HEK293T (cell line): ENCODE results near the gene SIRPA.

ENCODE experiments used
- CTCF ChIA-PET: fragments of 350-600 bp; formaldehyde crosslinking; extraction: SDS; loops from one replicate; lab custom pipeline; 2021; ENCODE audit warnings: antibody characterized with exemption, inconsistent platforms; lab: Yijun Ruan, JAX
- POLR2A ChIA-PET: fragments of 350-600 bp; formaldehyde crosslinking; extraction: SDS; loops from one replicate; lab custom pipeline; 2020; ENCODE audit warnings: antibody characterized with exemption, inconsistent platforms; lab: Yijun Ruan, JAX
- DNase-seq: peaks from one replicate; pipeline ENCODE4 v3.0.0; 2012; ENCODE audit warnings: mixed read lengths; ENCODE audit errors: extremely low spot score
- ARNT ChIP-seq: fragments of 450-650 bp; IDR thresholded peaks from 2 replicates; pipeline ENCODE4 v1.6.1; 2017; ENCODE audit warnings: mild to moderate bottlenecking
- BHLHE40 ChIP-seq: fragments of 450-650 bp; IDR thresholded peaks from 2 replicates; pipeline ENCODE4 v1.6.1; 2016; ENCODE audit warnings: mild to moderate bottlenecking, moderate library complexity, borderline replicate concordance
- CTBP1 ChIP-seq: fragments of 450-650 bp; IDR thresholded peaks from 2 replicates; pipeline ENCODE4 v1.6.1; 2016; ENCODE audit warnings: borderline replicate concordance
- ELF4 ChIP-seq: fragments of 450-650 bp; IDR thresholded peaks from 2 replicates; pipeline ENCODE4 v1.6.1; 2017; ENCODE audit warnings: antibody characterized with exemption
- FOXA1 ChIP-seq: fragments of 450-650 bp; IDR thresholded peaks from 2 replicates; pipeline ENCODE4 v1.6.1; 2016; ENCODE audit warnings: mild to moderate bottlenecking
- FOXK2 ChIP-seq: fragments of 450-650 bp; IDR thresholded peaks from 2 replicates; pipeline ENCODE4 v1.6.1; 2016; ENCODE audit warnings: mild to moderate bottlenecking
- FOXM1 ChIP-seq: fragments of 450-650 bp; IDR thresholded peaks from 2 replicates; pipeline ENCODE4 v1.6.1; 2017; ENCODE audit warnings: mild to moderate bottlenecking, borderline replicate concordance
- HDGF ChIP-seq: fragments of 450-650 bp; IDR thresholded peaks from 2 replicates; pipeline ENCODE4 v1.6.1; 2017; ENCODE audit warnings: antibody characterized with exemption, borderline replicate concordance
- L3MBTL2 ChIP-seq: fragments of 450-650 bp; conservative IDR thresholded peaks from 2 replicates; pipeline ENCODE4 v1.6.1; 2016; ENCODE audit warnings: mild to moderate bottlenecking
- LEF1 ChIP-seq: fragments of 450-650 bp; IDR thresholded peaks from 2 replicates; pipeline ENCODE4 v1.6.1; 2017; ENCODE audit warnings: mild to moderate bottlenecking, borderline replicate concordance
- NFRKB ChIP-seq: fragments of 450-650 bp; IDR thresholded peaks from 2 replicates; pipeline ENCODE4 v1.6.1; 2016; ENCODE audit warnings: mild to moderate bottlenecking, moderate library complexity
- SP1 ChIP-seq: fragments of 450-650 bp; IDR thresholded peaks from 2 replicates; pipeline ENCODE4 v1.6.1; 2017
- SUZ12 ChIP-seq: fragments of 450-650 bp; IDR thresholded peaks from 2 replicates; pipeline ENCODE4 v1.6.1; 2016; ENCODE audit warnings: mild to moderate bottlenecking
- TARDBP ChIP-seq: fragments of 450-650 bp; IDR thresholded peaks from 2 replicates; pipeline ENCODE4 v1.6.1; 2016
- ZNF384 ChIP-seq: fragments of 450-650 bp; IDR thresholded peaks from 2 replicates; pipeline ENCODE4 v1.6.1; 2016
- TF ChIP-seq, protein P1 (sequence below): fragments of 450-650 bp; IDR thresholded peaks from 2 replicates; pipeline ENCODE4 v1.6.1; 2016

The SIRPA gene

DNA sequence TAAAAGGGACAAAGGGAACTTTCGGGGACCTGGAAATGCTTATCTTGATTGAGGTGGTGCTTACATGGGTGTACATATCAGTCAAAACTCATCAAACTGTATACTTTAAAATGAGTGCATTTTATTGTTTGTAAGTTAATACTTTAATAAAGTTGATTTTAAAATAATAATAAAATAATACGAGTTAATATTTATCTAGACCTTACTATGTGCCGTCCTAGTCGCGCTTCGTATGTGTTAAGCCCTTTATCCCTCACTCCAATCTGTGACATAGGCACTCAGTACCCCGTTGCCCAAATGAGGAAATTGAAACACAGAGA is 51.2 kb downstream of the SIRPA start:
- TF ChIP-seq FOXM1 (no peak), L3MBTL2 (no peak), TARDBP (no peak), CTBP1 (no peak), ELF4 (no peak), HDGF (no peak), BHLHE40 (no peak)
- ChIA-PET POLR2A (no interaction called here), CTCF (no interaction called here)
- DNase-seq, result no peak

DNA sequence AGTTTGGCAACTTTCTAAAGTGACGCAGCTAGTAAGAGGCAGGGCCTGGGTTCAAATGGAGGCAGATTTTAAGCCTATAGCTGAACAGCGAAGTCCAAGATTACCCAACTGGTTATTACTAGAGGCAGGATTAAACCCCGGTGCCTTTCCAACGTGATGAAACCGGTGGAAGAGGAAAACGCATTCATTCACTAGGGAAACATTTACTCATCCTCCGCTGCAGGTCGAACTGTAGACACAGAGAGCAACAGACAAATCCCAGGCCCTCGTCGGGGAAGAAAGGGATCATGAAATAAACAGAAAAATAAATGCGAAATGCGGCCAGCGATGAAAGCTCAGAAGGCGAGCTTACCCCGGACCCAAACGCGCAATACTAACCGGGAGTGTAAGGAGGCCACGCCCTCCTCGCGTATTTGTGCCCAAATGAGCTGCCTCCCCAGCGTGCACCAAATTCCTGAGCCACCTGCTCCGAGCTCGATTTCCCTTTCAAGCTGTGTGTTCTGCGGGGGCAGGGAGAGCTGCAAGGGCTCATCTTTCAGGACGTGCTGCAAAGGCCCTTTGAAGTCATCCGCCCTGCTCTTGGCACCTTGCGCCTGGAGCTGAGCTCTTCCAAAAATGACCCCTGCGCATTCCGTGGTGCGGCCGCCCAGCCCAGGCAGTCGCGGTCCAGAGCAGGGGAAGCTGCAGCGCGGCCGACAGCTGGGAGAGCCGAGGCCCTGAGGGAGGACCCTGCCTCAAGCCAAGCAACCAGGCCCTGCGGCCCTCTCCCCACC is 51.7 kb downstream of the SIRPA start:
- no peak for TF ChIP-seq LEF1
- no peak for TF ChIP-seq L3MBTL2
- TF ChIP-seq FOXA1, result no peak
- TF ChIP-seq BHLHE40, result no peak
- TF ChIP-seq FOXM1, result no peak
- no peak for TF ChIP-seq FOXK2
- TF ChIP-seq TARDBP, result no peak
- no peak for TF ChIP-seq CTBP1
- no peak for TF ChIP-seq HDGF
- TF ChIP-seq ZNF384, result no peak
- TF ChIP-seq SP1, result no peak
- ChIA-PET POLR2A (no interaction called here), CTCF (no interaction called here)
- no peak for DNase-seq

DNA sequence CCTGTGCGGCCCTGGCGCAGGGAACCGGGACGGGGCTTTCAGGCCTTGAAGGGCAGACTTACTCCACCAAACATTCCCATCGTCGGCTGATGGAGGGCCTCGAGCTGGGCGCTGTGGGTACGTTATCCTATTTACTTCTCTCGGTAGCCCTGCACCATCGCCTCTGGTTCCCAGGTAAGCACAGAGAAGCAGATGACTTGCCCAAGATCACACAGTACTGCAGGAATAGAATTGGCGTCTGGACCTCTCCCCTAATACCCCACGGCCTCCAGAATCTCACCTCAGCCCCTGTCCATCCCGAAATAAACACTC is 52.3 kb downstream of the SIRPA start:
- ChIA-PET CTCF (no interaction called here), POLR2A (no interaction called here)
- DNase-seq, result no peak
- no peak for TF ChIP-seq FOXA1
- TF ChIP-seq, protein P1, sequence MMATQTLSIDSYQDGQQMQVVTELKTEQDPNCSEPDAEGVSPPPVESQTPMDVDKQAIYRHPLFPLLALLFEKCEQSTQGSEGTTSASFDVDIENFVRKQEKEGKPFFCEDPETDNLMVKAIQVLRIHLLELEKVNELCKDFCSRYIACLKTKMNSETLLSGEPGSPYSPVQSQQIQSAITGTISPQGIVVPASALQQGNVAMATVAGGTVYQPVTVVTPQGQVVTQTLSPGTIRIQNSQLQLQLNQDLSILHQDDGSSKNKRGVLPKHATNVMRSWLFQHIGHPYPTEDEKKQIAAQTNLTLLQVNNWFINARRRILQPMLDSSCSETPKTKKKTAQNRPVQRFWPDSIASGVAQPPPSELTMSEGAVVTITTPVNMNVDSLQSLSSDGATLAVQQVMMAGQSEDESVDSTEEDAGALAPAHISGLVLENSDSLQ, result no peak
- TF ChIP-seq CTBP1, result no peak
- no peak for TF ChIP-seq TARDBP
- TF ChIP-seq NFRKB, result no peak
- no peak for TF ChIP-seq FOXK2
- TF ChIP-seq SUZ12, result no peak
- no peak for TF ChIP-seq LEF1
- TF ChIP-seq ZNF384, result no peak
- no peak for TF ChIP-seq SP1
- TF ChIP-seq ELF4, result no peak
- no peak for TF ChIP-seq BHLHE40
- no peak for TF ChIP-seq ARNT
- TF ChIP-seq FOXM1, result no peak
- TF ChIP-seq HDGF, result no peak
- TF ChIP-seq L3MBTL2, result no peak

DNA sequence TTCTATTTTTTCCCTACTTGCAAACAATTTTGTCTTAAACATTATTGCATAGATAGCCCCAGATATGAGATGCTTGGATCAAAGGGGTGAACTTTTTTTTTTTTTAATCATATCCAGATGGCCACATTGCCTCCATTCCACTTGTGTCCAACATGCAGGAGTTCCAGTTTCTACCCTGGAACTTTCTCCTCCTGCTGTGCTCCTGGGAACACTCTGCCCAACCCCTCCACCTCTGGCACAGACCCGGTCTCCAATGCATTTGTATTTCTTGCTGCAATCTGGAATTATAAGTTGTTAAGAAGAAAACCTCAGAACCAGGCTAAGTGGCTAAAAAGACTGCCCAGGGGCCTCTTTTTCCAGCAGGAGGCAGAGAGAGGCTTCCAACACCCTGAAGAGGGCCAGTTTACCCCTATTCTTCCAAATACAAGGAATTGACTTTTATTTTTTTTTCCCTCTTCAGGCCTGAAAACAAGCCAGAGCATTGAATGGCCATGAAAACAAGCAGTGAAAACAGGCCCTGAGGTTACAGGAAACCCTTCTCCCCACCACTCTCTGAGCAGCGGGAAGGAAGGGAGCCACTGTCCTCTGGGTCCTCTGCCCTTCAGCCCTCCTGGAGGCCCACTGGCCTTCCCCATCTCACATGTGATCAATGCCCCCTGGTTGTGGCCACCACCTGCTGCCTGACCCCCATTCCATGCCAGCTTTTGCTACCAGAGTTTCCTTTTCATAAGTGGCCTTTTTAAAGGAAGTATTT is 54.3 kb downstream of the SIRPA start:
- ChIA-PET POLR2A (no interaction called here), CTCF (no interaction called here)
- no peak for DNase-seq
- TF ChIP-seq ZNF384 (no peak), FOXA1 (no peak), CTBP1 (no peak), FOXM1 (no peak), BHLHE40 (no peak), LEF1 (no peak), SP1 (no peak), L3MBTL2 (no peak), HDGF (no peak), FOXK2 (no peak), ARNT (no peak)

DNA sequence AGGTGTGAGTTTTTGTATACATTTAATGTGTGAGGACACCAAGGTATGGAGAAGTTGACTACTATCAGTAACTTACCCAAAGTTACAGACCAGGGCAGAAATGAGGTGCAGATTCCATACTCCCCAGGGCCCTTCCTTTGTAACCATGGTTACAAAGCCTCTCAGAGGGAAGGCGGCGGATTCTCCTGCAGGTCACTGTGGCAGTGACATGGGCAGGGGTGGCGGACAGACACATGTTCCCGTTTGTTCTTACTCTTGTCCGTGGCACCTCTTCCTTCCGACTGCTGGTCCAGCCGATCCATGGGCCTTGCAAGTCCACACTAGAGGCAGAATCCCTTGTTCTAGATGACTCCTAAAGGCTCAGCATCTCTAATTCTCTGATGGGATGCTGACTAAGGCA is 55.6 kb downstream of the SIRPA start:
- TF ChIP-seq HDGF (no peak), TARDBP (no peak)
- DNase-seq, result no peak
- ChIA-PET POLR2A (no interaction called here), CTCF (no interaction called here)

DNA sequence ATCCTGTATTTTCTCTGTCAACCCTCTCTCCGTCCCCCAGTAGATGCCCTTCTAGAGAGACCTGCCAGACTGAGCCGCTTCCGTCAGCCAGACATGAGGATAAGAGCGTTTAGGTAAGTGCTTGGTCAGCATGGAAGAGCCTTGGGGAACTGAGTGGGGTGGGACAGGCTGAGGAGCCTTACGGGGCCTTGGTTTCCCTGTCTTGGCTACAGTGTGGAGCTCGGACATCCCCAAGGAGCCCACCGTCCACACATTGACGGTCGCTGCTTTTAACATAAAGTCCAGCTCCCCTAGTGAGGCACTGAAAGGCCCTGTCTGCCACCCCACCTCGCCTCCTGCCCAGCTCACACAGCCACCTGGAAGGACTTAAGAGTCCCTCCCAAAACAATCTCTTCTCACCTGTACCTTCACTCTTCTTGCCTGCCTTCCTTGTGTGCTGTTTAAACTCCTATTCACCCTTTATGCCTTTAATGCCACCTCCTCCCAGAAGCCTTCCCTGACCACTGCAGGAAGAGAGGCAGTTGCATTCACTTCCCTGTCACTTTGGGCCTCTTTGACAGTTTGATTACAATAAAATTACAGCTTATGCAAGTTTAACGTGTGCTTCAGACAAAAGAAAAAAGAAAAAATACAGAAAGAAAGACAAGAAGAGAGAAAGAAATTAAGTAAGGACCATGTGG is 56.4 kb downstream of the SIRPA start:
- TF ChIP-seq L3MBTL2 (no peak), ARNT (no peak), FOXK2 (no peak), CTBP1 (no peak), SP1 (no peak), BHLHE40 (no peak), FOXA1 (no peak), ELF4 (no peak), HDGF (no peak), ZNF384 (no peak)
- ChIA-PET CTCF (interaction anchor here (1.3 kb wide), 1 partner anchor 52 kb away, joined by 4 read pairs; no protein-coding TSS in a partner anchor), POLR2A (no interaction called here)
- DNase-seq, result no peak

DNA sequence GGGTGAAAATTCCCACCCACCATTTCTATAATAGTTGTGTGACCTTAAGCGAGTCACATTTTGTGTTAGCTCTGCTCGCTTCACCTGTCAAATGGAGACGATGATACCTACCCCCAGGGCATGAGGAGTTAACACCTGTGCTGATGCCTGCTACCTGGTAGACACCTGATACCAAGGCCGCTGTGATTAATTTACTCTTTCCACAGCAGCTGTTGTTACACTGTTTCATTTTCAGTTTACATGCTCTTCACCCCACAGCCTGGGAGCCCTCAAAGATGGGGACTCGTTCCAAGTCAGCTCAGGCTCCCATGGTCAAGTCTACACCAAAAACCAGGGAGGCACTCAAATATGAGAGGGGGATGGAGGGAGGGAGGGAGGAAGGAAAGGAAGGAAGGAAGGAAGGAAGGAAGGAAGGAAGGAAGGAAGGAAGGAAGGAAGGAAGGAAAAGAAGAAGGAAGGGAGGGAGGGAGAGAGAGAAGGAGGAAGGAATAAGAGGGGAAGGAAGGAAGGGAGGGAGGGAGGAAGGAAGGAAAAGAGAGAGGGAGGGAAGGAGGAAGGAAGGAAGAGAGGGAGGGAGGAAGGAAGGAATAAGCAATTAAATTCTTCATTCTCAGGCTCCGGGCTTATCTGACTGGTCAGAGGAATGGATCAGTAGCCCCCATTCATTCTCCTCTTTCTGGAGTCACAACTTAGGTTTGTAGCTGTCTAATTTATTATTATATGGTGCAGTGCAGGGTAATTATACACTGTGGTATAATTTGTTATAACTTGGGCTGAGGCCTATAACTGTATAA is 57.7 kb downstream of the SIRPA start:
- TF ChIP-seq ZNF384 (no peak), L3MBTL2 (no peak), FOXK2 (no peak), SUZ12 (no peak), LEF1 (no peak), BHLHE40 (no peak)
- DNase-seq, result no peak
- POLR2A ChIA-PET, result no interaction called here
- CTCF ChIA-PET, result interaction anchor here (1.3 kb wide), 1 partner anchor 53 kb away, joined by 4 read pairs; no protein-coding TSS in a partner anchor
